Activated T-cell treated with anti-CD3 and anti-CD28 coated beads, Interleukin-2, amount 50 U/mL, for 72 hours (primary cell): ENCODE results near the gene PCDH12. TPM values are rescaled to one million over a fixed set of nuclear protein-coding genes. Genes with fewer than 3 reads are reported as not detected.

Experiments used
- ATAC-seq, 2 donors: fragments of 150-1000 bp; cut with Tn5 transposase; replicated peaks in 1 of 2; 2 replicates each; pipeline ENCODE4 v1.10.0; 2021; ENCODE audit warnings: moderate library complexity in 2 of 2, mild to moderate bottlenecking in 1 of 2
- DNase-seq, 2 donors: peaks; one replicate each; pipeline ENCODE4 v3.0.0; 2021 to 2022; ENCODE audit warnings: mixed read lengths in 1 of 2
- H3K27ac Mint-ChIP-seq: one replicate; pipeline ENCODE4 v1.8.0; 2022; ENCODE audit warnings: mild to moderate bottlenecking, moderate library complexity, mixed read lengths
- H3K27me3 Mint-ChIP-seq: one replicate; pipeline ENCODE4 v1.8.0; 2022; ENCODE audit warnings: low read depth, mixed read lengths
- H3K36me3 Mint-ChIP-seq, 2 donors: one replicate each; pipeline ENCODE4 v1.8.0; 2022; ENCODE audit warnings: mixed read lengths in 2 of 2, mild to moderate bottlenecking in 1 of 2; ENCODE audit not compliant: insufficient read depth in 2 of 2
- H3K4me1 Mint-ChIP-seq: one replicate; pipeline ENCODE4 v1.8.0; 2022; ENCODE audit warnings: low read depth, mixed read lengths
- H3K4me3 Mint-ChIP-seq, 2 donors: one replicate each; pipeline ENCODE4 v1.8.0; 2022; ENCODE audit warnings: mild to moderate bottlenecking in 2 of 2, mixed read lengths in 2 of 2, moderate library complexity in 2 of 2
- H3K9me3 Mint-ChIP-seq, 2 donors: one replicate each; pipeline ENCODE4 v1.8.0; 2022; ENCODE audit warnings: mixed read lengths in 2 of 2
- total RNA-seq, 2 donors: library from RNA; stranded (reverse); gene quantifications; one replicate each; pipeline ENCODE4 v1.2.3, GENCODE V29; 2022

PCDH12 gene
- total RNA-seq, 2 donors from 2014 or later, result 0.31 to 0.58 TPM

- DNase-seq (no peak), ATAC-seq (no peak)
- no peaks in the 10 kb centered on the region for H3K4me1 Mint-ChIP-seq
- no peaks in the 10 kb centered on the region for H3K36me3 Mint-ChIP-seq
- no peak overlapping the region for H3K27ac Mint-ChIP-seq
- H3K9me3 Mint-ChIP-seq, result no peaks in the 10 kb centered on the region
- H3K27me3 Mint-ChIP-seq, result no peaks in the 10 kb centered on the region
- no peak overlapping the region for H3K4me3 Mint-ChIP-seq
These were observed 13.9 kb downstream of the PCDH12 start for GRCh38 chr5:141944076-141944475.

GRCh38 chr5:141942185-141942857 lies 15.7 kb downstream of the PCDH12 start:
- no peaks in the 10 kb centered on the region for H3K4me1 Mint-ChIP-seq
- ATAC-seq (no peak), DNase-seq (no peak)
- no peak overlapping the region for H3K4me3 Mint-ChIP-seq
- H3K9me3 Mint-ChIP-seq, result no peaks in the 10 kb centered on the region
- H3K27me3 Mint-ChIP-seq, result no peaks in the 10 kb centered on the region
- no peaks in the 10 kb centered on the region for H3K36me3 Mint-ChIP-seq
- H3K27ac Mint-ChIP-seq, result no peak overlapping the region

DNA sequence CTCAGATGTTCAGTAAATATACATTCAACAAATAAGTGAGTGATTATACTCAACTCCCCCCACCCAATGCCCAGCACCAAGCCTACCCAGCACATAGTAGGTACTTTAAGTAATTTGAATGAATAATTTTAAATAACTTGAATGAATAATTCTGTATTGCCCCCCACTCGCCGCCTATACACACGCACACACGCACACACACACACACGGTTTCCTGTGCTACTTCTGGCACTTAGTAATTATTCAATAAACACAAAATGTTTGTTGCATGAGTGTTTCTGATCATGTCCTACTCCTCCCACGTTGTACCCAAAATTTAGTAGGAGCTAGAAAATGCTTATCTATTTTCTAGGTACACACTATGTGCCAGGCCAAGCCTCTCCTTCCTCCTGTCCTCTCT lies 16.2 kb downstream of the PCDH12 start:
- Mint-ChIP-seq H3K4me3 (no peak overlapping the region), H3K4me1 (no peaks in the 10 kb centered on the region), H3K36me3 (peaks cover 0 to 2% of the 10 kb centered on the region in 2 donors), H3K9me3 (no peaks in the 10 kb centered on the region), H3K27me3 (no peaks in the 10 kb centered on the region), H3K27ac (no peak overlapping the region)
- DNase-seq (no peak), ATAC-seq (no peak)

DNA sequence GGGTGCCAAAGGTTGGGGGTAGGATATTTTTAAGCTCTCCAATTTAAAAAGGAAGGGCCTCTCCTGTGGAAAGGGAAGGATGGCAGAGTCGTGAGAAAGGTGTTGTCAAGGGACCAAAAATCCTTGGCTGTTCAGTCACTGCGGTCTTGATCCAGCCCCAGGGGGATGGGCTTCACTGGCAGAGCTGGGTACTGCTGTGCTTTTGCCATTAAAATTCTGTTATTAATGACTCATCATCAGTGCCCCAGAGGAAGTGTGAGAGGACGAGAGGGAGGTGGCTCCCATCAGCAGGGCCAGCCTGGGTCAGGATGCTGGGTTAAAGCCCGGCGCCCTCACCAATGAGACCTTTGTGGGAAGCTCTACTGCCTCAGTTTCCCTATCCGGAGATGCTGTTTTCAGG lies 16.7 kb downstream of the PCDH12 start:
- no peak overlapping the region for H3K4me3 Mint-ChIP-seq
- H3K36me3 Mint-ChIP-seq, result peaks cover 0 to 2% of the 10 kb centered on the region in 2 donors
- H3K27ac Mint-ChIP-seq, result no peak overlapping the region
- DNase-seq, result no peak
- H3K9me3 Mint-ChIP-seq, result no peaks in the 10 kb centered on the region
- H3K27me3 Mint-ChIP-seq, result no peaks in the 10 kb centered on the region
- ATAC-seq, result no peak
- no peaks in the 10 kb centered on the region for H3K4me1 Mint-ChIP-seq

DNA sequence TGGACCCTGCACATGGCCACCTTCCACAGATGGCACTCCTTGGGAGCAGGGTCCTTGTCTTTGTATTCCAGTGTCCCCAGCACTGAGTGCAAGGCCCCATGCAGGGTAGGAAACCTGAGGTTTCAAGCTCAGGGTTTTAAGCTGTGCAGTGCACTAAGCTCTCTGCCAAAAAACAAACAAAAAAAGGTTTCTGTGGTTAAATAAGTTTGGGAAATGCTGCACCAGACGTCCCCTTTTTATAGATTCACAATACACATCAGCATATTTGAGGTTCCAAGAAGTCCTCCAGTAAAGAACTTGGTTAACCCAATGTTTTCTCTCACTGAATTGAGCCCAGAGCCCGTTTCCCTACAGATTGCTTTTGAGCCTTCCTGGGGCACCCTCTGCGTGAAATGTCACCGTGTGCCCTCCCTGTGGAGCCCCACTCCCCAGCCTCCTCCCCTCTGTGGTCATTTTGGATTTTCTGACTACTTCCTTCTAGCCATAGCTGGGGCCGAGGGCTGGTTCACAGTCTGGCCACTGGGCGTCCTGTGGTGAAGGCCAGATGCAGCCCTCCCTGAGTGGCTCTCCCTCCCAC lies 17.2 kb downstream of the PCDH12 start:
- Mint-ChIP-seq H3K27me3 (no peaks in the 10 kb centered on the region), H3K4me3 (no peak overlapping the region), H3K36me3 (peaks cover 0 to 4% of the 10 kb centered on the region in 2 donors), H3K9me3 (no peaks in the 10 kb centered on the region), H3K4me1 (no peaks in the 10 kb centered on the region), H3K27ac (no peak overlapping the region)
- ATAC-seq (no peak), DNase-seq (no peak)

DNA sequence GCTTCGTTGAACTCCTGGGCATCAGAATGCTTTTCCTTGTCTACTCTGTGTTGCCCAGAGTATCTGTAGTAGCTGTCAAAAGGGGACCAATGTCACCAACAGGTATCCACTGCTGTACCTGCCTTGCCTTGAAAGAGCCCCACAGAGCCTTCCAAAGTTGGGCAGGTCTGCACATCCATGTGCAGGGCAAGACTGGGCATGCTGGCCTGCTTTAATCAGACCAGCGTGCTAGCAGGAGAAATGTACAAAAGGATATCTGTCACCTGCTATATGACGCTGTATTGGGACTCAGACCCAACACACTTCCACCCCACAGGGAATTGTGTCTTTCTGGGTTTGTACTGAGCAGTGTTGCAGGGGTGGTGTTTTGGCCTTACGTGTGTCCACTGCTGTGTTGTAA lies 22.5 kb downstream of the PCDH12 start:
- Mint-ChIP-seq H3K27ac (no peak overlapping the region), H3K4me1 (no peaks in the 10 kb centered on the region), H3K27me3 (no peaks in the 10 kb centered on the region), H3K36me3 (peaks cover 9 to 16% of the 10 kb centered on the region in 2 donors), H3K9me3 (no peaks in the 10 kb centered on the region), H3K4me3 (no peak overlapping the region)
- ATAC-seq (no peak), DNase-seq (no peak)

GRCh38 chr5:141934099-141934844 lies 23.7 kb downstream of the PCDH12 start:
- no peak for DNase-seq
- Mint-ChIP-seq H3K9me3 (no peaks in the 10 kb centered on the region), H3K4me1 (no peaks in the 10 kb centered on the region), H3K36me3 (peaks cover 9 to 16% of the 10 kb centered on the region in 2 donors), H3K27ac (no peak overlapping the region), H3K27me3 (no peaks in the 10 kb centered on the region), H3K4me3 (no peak overlapping the region)
- no peak for ATAC-seq

DNA sequence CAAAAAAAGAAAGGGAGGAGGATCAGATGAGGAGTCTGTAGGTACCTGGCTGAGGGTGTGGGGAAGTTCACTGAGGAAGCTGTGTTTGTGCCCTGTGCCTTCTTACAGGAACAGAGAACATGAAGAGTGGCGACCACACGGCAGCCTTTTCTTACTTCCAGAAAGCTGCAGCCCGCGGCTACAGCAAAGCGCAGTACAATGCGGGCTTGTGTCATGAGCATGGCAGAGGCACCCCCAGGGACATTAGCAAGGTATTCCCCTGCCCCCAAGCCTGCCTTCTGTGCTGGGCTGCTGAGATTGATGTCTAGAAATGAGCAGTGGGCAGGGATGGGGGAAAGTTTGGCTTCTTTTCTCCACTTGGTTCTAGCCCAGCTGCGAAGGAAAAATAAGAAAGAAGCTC lies 24.9 kb downstream of the PCDH12 start:
- no peak for ATAC-seq
- Mint-ChIP-seq H3K27ac (no peak overlapping the region), H3K27me3 (no peaks in the 10 kb centered on the region), H3K9me3 (no peaks in the 10 kb centered on the region), H3K36me3 (peaks cover 9 to 20% of the 10 kb centered on the region in 2 donors), H3K4me1 (no peaks in the 10 kb centered on the region), H3K4me3 (no peak overlapping the region)
- no peak for DNase-seq

GRCh38 chr5:141931694-141932093 lies 26.3 kb downstream of the PCDH12 start:
- Mint-ChIP-seq H3K27ac (no peak overlapping the region), H3K36me3 (peaks cover 9 to 19% of the 10 kb centered on the region in 2 donors), H3K27me3 (no peaks in the 10 kb centered on the region), H3K4me3 (no peak overlapping the region), H3K4me1 (peaks cover 3% of the 10 kb centered on the region), H3K9me3 (no peaks in the 10 kb centered on the region)
- ATAC-seq (no peak), DNase-seq (no peak)

DNA sequence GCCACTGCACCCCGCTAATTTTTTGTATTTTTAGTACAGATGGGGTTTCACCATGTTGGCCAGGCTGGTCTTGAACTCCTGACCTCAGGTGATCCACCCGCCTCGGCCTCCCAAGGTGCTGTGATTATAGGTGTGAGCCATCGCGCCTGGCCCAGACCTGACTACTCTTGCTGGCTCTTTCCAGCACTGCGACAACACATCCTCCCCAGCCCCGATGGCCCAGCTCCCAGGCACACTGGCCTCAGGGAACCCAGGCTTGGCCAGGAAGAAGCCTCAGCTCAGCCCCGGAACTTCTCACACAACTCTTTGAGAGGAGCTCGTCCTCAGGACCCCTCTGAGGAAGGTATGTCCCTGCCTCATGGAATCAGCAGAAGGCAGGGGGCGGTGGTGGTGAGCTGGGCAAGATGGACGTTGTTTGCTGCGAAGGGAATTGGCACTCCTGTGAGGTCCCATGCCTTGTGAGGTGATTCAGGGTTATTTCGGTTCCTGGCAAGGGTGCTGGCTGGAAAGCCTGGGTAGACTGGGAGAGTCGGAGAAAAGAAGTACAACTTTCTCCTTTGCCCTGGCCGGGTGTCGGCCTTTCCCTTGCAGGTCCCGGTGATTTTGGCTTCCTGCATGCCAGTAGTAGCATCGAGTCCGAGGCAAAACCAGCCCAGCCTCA lies 28.5 kb downstream of the PCDH12 start:
- ATAC-seq, result no peak
- DNase-seq, result no peak
- Mint-ChIP-seq H3K27ac (no peak overlapping the region), H3K4me3 (no peak overlapping the region), H3K27me3 (no peaks in the 10 kb centered on the region), H3K36me3 (peaks cover 13 to 22% of the 10 kb centered on the region in 2 donors), H3K9me3 (no peaks in the 10 kb centered on the region), H3K4me1 (peaks cover 13% of the 10 kb centered on the region)

GRCh38 chr5:141928051-141928450 lies 30.0 kb downstream of the PCDH12 start:
- Mint-ChIP-seq H3K4me3 (no peak overlapping the region), H3K27me3 (no peaks in the 10 kb centered on the region), H3K4me1 (peaks cover 23% of the 10 kb centered on the region), H3K9me3 (no peaks in the 10 kb centered on the region), H3K27ac (no peak overlapping the region), H3K36me3 (peaks cover 17 to 26% of the 10 kb centered on the region in 2 donors)
- no peak for ATAC-seq
- DNase-seq, result no peak

DNA sequence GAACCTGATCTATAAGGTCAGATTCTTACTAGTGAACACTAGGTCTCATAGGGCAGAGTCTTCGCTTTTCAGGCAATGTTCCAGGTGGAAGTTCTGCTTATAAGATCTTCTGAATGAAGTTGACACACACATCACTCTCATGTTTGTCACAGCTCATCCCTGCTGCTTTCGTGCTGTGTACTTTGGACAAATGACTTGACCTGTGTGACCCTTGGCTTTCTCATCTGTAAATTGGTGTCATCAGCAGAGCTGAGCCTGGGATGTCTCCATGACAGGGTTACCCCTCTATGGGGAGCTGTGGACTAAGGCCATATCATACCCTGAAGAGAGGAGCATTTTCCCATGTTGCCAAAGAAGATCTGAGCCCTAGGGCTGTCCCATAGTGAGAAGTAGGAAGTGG lies 31.6 kb downstream of the PCDH12 start:
- no peak overlapping the region for H3K27ac Mint-ChIP-seq
- DNase-seq (no peak), ATAC-seq (no peak)
- no peaks in the 10 kb centered on the region for H3K9me3 Mint-ChIP-seq
- no peak overlapping the region for H3K4me3 Mint-ChIP-seq
- peaks cover 23% of the 10 kb centered on the region for H3K4me1 Mint-ChIP-seq
- H3K27me3 Mint-ChIP-seq, result no peaks in the 10 kb centered on the region
- H3K36me3 Mint-ChIP-seq, result peaks cover 15 to 23% of the 10 kb centered on the region in 2 donors
